Frontal cortex (tissue), 4 donors: ENCODE data around the gene TST. TPM values are rescaled to one million over a fixed set of nuclear protein-coding genes. Genes with fewer than 3 reads are reported as not detected.

Source experiments
- DNase-seq, 2 donors: peaks; one replicate each; pipeline ENCODE4 v3.0.0; 2012; ENCODE audit warnings: low spot score in 2 of 2
- FAIRE-seq: peaks from 2 replicates; lab custom pipeline; 2012; peaks lifted over from hg19 to GRCh38; lab: Jason Lieb, UNC
- small RNA-seq: library from RNA; depleted of rRNA; stranded (forward); fragments of <200 nt; gene quantifications from one replicate; pipeline ENCODE3, GENCODE V24; 2014
- total RNA-seq: library from RNA; depleted of rRNA; stranded (reverse); fragments of >200 nt; gene quantifications from one replicate; pipeline ENCODE4 v1.2.3, GENCODE V29; 2014
- donor health status: control.
- donor health status: control.
- donor health status: control.

TST gene
- total RNA-seq, 1 donor from 2014 or later = 4.9 TPM

- no peak for FAIRE-seq
- no peak for DNase-seq
Measured at GRCh38 chr22:36966851-36967540, 52.3 kb downstream of the TST start.

- DNase-seq = no peak
- FAIRE-seq = no peak
Measured at GRCh38 chr22:36965696-36966095, 53.6 kb downstream of the TST start.

- DNase-seq (no peak), FAIRE-seq (no peak)
Measured at GRCh38 chr22:36964106-36964505, 55.1 kb downstream of the TST start.

GRCh38 chr22:36963302-36963701 lies 55.9 kb downstream of the TST start:
- FAIRE-seq = no peak
- no peak for DNase-seq

- FAIRE-seq (no peak), DNase-seq (no peak)
Measured at GRCh38 chr22:36961626-36962025, 57.6 kb downstream of the TST start.

Small RNAs within 50 kb of the gene (small RNA-seq; reads per million reads assigned to genes)
- not detected for gene RF00019

Other genes starting within 250 kb of the TST start
- gene IFT27, start 243.3 kb downstream of the TST start, total RNA-seq = 17.5 TPM
- not detected for gene PVALB, start 202.4 kb downstream of the TST start, total RNA-seq
- 2.0 TPM for gene NCF4, start 158.4 kb downstream of the TST start, total RNA-seq
- 0.41 TPM for gene CSF2RB, start 105.8 kb downstream of the TST start, total RNA-seq
- 22.0 TPM for gene MPST, start 295 bp upstream of the TST start, total RNA-seq
- 35.1 TPM for gene KCTD17, start 32.3 kb upstream of the TST start, total RNA-seq
- not detected for gene TMPRSS6, start 90.3 kb upstream of the TST start, total RNA-seq
- gene IL2RB, start 130.5 kb upstream of the TST start, total RNA-seq = not detected
- gene C1QTNF6, start 168.8 kb upstream of the TST start, total RNA-seq = 3.7 TPM
- 0.41 TPM for gene SSTR3, start 193.0 kb upstream of the TST start, total RNA-seq
- gene RAC2, start 224.8 kb upstream of the TST start, total RNA-seq = under 0.01 TPM